Stimulated activated CD4-positive, alpha-beta T cell treated with anti-CD3 and anti-CD28 coated beads, Interleukin-12 subunit alpha, Interleukin-12 subunit beta, amount 100 ng/mL, for 24 hours (primary cell): ENCODE results near the gene GLTP.
"Not testable (repeated sequence)": the region's sequence is repeated elsewhere in the genome, so short reads cannot be mapped to it uniquely, and the experiment has no call there.

Source experiments
- DNase-seq, 2 experiments: peaks; one replicate each; pipeline ENCODE4 v3.0.0-alpha.2; 2020; ENCODE audit warnings: low read depth in 2 of 2

Gene GLTP

DNA sequence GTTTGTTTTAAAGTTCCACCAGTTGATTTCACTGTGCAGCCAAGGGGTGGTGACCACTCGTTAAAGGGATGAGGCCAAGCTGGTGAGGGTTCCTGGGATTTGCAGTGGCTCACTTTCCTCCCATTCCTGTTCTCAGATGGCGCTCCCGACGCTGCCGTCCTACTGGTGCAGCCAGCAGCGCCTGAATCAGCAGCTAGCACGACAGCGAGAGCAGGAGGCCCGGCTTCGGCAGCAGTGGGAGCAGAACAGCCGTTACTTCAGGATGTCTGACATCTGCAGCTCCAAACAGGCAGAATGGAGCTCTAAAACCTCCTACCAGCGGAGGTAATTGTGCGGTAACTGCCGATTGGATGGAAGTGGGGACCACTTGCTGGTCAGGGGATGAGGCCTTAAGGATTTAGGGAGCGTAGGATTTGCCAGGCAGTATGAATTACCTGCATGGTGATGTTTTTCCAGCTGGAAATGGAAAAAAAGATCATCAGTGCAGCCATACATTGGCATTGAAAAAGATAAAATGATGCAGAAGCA is 22.6 kb upstream of the GLTP start:
- DNase-seq: no peak

DNA sequence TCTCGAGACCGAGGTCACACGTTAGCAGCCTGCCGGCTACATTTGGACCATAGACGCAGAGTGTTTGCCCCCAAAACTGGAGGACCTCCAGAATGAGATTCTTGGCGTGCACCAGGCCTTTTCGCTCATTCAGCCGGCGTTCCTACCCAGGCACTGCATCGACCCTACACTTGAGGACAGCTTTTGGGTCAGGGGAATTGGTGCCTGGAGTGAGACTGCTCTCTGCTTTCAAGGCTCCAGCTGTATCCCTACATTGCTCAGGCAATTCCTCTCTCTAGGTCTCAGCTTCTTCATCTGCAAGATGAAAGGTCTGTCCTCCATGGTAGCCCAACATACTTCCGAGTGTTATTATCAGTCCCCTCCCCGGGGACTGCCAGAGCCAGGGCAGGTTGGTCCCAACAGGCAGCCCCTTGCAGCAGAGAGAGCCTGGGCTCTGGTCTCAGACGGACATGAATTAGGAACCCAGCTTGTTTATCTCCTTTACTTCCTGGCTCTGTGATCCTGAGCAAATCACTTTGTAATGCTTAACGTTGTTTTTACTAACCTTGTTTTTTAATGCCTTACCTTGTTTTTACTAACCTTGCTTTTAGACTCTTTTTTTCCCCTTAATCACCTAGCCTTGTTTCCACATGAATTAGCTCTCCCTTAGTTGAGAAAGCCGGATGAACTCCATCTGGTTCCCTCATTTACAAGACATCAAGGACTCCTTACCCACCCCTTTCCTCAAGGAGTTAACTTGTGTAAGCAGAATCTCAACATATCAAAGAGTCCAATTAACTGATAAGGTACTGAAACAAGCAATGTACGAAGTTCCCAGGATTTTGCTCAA is 20.6 kb upstream of the GLTP start:
- DNase-seq: no peak

DNA sequence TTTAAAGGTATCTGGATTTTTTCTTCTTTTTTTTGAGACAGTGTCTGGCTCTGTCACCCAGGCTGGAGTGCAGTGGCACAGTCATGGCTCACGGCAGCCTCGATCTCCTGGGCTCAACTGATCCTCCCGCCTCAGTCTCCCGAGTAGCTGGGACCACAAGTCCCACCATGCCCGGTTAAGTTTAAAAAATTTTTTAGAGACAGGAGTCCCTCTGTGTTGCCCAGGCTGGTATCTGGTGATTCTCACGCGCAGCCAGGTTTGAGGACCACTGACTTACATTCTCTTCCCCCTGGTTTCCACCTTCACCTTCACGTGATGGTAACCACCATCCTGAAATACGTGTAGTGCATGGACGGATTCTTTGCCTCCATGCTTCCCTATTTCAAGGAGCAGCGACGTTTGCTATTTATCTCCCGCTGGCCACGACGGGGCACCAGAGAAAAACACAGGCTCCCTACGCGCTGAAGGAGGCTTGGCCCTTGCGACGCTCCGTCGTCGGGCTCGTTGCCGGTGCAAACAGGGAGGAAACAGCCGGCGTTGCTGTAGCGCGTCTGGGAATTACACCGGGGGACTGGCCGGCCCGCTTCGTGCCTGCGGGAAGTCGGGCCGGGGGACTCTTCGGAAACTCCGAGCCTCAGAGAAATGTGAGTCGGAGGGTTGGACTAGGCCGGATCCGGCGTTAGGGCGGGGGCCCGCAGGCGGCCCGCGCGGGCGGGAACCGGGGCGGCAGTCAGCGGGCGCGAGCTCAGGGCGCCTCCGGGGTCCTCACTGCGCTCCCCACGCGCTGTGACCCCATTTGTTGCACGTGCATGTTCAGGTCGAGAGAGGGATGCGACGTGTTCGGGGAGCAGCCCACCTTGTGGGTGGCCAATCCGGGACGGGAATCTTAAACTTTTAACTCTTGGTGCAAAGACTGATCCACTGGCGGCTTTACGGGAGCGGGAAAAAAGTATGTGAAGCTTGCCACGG is 19.7 kb upstream of the GLTP start, which contains the start of gene TCHP:
TCHP (plus strand) TSS at position 492 of the 969 bp plus-strand sequence. CDS start 2,753 bp downstream, outside the sequence.
- peak; percentile 55 to 57 for DNase-seq

DNA sequence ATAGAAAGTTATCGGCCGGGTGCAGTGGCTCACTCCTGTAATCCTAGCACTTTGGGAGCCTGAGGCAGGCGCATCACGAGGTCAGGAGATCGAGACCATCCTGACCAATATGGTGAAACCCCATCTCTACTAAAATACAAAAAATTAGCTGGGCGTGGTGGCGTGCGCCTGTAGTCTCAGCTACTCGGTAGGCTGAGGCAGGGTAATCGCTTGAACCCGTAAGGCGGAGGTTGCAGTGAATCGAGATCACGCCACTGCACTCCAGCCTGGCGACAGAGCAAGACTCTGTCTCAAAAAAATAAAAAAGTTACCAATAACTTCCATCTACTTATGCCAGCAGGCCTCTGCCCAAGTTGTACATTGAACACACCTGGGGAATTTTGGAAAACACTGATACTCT is 19.0 kb upstream of the GLTP start:
- DNase-seq: not testable (repeated sequence)

DNA sequence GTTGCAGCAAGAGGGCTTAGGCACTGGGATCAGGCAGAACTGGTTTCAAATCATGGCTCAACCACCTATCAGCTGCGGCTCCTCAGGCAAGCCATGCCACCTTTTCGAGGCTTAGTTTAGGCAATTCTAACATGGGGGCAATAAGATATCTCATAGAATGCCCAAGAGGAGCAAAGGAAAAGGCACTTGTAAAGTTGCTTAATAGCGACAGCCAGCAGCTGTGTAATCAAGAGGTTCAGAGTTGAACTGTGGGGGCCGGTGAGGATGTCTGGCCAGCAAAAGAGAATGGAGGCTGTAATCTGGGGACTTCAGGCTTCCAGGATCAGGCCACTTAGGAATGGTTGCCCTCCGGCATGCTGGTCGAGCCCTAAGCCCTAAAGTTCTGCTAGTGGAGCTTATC is 16.7 kb upstream of the GLTP start:
- no peak for DNase-seq

DNA sequence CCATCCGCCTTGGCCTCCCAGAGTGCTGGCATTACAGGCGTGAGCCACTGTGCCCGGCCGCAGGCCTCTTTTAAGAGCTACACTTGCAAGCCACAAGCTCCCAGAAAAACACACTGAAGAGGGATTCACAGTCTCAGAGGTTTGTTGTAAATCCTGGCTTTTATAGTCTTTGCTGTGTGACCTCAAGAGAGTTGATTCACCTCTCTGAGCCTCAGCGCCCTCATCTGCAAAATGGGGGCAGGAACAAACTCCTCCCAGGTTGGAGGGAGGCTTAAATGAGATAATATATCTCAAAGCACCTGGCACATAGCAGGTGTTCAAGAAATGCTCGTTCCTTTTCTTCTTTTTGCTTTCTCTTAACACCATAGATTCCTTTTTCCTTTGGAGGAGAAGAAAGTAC is 15.8 kb upstream of the GLTP start:
- no peak for DNase-seq

DNA sequence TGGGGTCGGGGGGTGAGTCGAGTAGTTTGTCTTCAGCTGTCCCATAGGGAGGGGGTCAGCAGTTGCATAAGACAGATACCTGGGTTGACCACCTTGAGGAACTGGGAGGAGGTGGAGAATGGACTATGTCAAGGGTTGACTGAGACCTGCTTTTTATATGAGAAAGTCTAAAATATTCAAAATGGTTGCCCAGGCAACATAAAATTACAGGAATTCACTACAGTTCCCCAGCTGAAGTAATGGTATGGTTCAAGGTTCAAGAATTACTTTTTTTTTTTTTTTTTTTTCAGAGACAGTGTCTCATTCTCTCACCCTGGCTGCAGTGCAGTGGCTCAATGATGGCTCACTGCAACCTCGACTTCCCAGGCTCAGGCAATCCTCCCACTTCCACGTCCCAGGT is 14.6 kb upstream of the GLTP start:
- no peak for DNase-seq

DNA sequence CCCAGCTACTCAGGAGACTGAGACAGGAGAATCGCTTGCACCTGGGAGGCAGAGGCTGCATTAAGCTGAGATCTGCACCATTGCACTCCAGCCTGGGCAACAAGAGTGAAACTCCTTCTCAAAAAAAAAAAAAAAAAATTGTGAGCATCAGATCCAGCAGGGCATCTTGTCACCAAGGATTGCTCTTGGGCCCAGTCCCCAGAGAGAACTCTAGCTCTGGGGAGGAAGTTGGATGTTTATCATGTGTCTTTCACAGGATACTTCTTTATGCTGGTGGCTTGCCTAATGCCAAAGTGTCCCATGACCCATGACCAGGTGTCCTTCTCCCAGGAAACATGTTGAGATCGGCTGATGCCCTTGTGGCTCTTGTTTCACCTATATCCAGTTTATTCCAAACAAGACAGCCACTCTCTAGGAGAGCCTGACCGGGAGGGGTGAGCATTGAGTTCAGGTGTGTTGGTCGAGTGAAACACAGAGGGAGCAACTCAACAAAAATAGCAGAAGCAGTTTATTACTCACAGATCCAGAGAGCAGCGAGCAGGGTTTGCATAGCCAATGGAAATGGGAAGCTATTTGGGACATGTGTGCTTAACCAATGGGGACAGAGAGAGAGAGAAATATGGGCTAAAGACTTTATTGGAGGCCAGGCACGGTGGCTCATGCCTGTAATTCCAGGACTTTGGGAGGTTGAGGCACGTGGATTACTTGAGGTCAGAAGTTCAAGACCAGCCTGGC is 13.1 kb upstream of the GLTP start:
- no peak for DNase-seq

DNA sequence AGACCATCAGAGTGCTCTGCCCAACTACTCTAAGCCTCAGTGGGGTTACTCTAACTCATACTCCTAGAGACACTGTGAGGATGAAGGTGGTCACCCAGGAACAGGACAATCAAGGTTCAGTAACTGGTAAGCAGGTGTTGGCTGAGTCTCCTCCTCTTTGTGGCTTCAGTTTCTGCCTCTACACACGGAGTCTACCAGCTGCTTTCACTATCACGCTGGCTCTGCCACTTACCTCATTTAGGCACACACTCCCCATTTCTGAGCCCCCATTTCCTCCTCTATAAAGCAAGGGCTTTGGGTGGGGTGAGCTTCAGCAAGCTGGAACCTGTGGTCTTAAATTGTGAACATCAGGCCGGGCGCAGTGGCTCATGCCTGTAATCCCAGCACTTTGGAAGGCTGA is 12.4 kb upstream of the GLTP start:
- no peak for DNase-seq

DNA sequence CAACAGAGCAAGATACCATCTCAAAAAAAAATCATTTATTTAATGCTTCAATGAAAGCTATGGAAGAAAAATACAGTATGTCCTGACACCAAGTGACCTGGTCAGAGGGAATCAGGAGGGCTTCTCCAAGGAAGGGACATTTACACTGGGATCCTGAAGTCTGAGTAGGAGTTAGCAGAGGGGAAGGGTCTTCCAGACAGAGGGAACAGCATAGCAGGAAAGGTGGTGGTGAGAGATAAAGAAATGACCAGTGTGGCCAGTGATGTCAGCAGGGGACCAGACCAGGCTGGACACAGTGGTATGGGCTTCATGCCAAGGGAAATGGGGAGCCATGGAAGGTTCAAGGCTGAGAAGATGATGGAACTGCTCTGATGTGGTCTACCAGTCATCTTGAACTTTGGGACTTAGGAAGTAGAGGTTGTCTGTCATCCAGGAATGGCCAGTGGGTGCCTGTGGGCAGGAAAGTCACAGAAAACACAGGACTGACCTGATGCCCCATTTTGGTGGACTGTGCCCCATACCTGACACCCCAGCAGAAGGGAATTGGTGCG is 11.9 kb upstream of the GLTP start:
- no peak for DNase-seq

DNA sequence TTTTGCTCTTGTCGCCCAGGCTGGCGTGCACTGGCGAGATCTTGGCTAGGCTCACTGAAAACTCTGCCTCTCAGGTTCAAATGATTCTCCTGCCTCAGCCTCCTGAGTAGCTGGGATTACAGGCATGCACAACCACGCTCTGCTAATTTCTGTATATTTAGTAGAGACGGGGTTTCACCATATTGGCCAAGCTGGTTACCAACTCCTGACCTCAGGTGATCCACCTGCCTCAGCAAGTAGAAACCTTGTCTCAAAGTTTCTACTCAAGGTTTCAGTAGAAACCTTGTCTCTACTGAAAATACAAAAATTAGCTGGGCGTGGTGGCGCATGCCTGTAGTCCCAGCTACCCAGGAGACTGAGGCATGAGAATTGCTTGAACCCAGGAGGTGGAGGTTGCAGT is 11.4 kb upstream of the GLTP start:
- not testable (repeated sequence) for DNase-seq

DNA sequence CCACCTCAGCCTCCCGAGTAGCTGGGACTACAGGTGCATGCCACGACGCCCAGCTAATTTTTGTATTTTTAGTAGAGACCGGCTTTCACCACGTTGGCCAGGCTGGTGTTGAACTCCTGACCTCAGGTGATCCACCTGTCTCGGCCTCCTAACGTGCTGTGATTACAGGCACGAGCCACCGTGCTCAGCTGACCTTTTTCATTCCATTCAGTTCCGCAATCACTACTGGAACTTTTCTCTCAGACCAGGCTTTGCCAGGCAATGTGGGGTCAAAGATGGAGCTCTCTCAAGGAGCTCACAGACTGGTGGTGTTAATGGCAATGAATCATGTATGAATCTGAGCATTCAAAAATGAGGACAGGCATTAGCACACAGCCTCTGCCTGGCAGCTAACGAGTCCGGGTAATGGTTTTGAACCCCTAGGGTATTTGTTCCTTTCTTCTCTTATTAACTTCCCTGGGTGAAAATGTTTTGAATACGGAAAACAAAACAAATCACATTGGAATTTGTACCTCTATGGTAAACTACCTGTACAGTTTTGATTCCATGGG is 10.4 kb upstream of the GLTP start:
- DNase-seq: no peak

DNA sequence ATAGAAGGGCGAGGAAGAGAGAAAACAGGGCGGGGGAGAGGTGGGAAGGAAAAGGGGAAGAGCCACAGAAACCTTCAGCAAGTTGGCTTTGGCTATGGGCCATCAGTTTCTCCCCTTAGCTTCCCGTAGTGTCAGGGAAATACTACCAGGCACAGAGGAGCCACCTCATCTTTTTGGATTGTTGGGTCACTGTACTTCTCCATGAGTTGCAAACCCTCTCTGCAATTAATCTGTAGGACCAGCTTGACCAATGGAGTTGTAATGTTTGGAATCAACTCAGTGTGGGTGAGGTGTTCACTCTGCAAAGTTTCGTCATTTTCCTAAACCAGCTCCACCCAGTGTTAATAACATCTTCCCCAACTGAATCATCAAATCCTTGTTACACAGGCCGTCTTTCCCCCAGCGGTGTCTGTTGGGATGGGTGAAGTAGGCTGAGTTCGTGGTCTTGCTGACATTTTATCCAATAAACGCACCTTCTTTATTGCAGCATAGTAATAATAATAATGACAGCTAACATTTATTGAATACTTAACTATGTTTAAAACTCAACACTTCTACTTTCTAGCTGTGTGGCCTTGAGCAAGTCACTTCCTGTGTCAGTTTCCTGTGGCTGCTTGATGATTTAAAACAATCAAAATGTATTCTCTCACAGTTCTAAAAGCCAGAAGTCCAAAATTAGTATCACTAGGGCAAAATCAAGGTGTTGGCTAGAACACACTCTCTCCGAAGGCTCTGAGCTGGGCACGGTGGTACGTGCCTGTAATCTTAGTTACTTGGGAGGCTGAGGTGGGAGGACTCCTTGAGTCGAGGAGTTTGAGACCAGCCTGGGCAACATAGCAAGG is 8.1 kb upstream of the GLTP start:
- DNase-seq: no peak

DNA sequence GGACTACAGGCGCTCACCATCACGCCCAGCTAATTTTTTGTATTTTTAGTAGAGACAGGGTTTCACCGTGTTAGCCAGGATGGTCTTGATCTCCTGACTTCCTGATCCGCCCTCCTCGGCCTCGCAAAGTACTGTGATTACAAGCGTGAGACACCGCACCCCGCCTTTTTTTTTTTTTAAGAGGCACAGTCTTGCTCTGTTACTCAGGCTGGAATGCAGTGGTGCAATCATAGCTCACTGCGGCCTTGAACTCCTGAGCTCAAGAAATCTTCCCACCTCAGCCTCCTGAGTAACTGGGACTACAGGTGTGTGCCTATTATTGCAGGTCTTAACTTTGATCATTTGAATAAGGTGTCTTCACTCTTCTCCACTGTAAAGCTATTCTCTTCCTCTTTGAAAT is 5.3 kb upstream of the GLTP start:
- DNase-seq: no peak

DNA sequence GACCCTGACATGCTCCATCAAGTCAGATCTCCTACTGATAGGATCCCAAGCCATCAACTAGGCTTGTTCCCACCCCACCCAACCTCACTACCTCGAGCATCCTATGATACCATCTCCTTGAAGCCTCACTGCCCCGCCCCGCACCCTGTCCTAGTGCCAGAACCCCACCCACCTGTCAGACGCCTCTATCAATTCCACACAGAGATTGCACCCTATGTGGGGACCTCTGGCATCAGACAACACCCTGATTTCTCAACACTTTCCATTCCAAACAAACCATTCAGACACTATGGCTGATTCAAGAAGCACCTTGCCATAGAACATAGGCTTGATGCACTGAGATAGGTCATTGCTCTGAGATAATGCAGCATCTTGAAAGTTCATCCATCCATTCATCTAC is 3.1 kb upstream of the GLTP start:
- no peak for DNase-seq

DNA sequence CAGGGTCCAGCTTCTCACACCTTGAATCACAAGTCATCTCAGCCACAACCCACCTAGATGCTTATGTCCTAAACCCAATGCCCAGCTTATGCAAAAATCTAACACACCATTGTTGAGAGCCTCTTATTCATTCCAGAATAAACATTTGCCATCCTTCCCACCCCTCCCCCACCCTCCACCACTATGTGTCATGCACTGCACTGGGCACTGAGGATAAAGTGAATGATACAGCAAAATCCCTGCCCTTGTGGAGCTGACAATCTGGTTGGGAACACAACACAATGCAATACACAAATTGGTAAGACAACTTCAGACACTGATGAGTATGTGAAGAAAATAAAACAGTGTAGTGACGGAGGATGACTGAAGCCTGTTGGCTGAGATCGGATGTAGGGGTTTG is 1.4 kb upstream of the GLTP start:
- no peak for DNase-seq

DNA sequence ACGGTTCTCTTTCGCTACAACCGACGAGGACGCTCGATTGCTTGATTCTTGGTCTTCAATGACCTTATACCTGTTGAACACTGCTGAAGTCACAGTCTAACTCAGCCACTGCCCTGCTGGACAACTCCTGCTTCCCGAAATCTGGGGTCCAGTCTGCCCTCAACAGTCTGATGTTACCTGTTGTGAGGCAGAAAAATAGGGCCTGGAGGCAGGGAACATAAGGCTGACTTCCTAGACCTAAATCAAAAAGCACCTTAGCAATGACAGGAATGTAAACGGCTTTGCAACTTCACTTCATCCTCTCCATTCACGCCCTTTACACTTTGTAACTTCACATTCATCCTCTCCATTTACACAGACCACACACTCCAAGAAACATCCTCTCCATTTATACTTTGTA is 597 bp upstream of the GLTP start:
- no peak for DNase-seq

DNA sequence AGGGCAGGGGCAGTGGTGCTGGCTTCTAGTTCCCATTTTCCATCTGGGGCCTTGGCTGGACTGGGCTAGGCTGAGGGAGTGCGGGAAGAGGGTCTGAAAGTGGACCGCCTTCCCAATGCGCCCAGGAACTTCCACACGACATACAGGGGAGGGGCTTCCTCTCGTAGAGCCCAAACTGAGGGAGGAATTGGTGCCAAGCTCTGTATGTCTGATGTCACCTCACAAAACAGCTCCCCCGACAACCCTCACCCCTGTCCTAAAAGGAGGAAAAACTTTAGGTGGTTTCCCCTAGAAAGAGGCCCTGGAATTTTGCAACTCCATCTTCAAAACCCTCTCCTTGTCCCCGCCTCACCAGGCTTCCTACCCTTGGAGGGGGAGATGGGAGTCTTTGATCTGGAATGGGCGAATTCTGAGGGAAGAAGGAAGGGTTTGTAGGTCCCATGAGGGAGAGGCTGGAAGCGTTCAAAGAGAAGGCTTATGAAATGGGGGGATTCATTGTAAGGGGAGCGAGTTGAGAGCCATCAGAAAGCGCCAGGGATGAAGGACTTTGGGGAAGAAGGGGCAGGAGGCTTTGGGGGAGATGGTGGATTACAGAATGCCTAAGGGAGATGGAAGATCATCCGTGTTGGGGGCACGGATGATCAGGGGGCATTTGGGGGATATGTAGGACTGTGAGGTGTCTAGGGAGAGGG is 844 bp downstream of the GLTP start:
- DNase-seq: no peak

DNA sequence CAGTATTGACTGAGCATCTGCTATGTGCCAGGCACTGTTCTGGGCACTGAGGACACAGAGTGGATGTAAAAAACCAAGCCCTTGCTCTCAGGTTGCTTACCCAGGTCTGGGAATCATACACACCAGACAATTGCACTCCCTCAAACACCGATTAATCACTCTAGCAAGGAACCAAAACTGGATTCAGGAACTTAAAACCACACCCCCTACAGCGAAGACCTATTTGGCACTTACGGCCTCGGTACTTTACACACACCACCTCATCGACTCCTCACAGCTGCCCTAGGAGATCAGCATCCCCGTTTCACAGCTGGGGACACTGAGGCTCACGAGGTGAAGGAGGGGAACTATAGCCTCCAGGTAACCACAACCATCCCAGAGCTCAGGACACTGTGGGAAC is 1.6 kb downstream of the GLTP start:
- DNase-seq: no peak

DNA sequence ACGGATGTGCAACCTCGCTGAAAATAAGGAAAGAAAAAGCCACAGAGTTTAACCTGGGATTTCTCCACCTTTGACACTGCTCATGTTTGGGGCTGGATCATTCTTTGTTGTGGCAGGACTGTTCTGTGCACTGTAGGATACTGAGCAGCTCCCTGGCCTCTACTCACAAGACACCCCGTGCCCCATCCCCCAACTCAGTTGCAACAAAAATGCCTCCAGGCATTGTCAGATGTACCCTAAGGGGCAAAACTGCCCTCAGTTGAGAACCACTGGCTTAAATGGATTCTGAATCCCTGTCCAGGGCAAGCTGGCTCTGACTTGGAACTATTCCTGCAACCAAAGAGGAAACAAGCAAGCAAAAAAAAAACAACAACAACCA is 2.1 kb downstream of the GLTP start:
- no peak for DNase-seq
